H1 (cell line): ENCODE data around the gene MICA. TPM values are rescaled to one million over a fixed set of nuclear protein-coding genes. Genes with fewer than 3 reads are reported as not detected.

Source experiments
- CTCF ChIA-PET: fragments of 300-600 bp; sonication (Branson Sonifier 250); formaldehyde crosslinking; loops from one replicate; lab custom pipeline; 2021; ENCODE audit not compliant: partially characterized antibody; lab: Charles Lee
- POLR2A ChIA-PET: fragments of 300-600 bp; sonication (Branson Sonifier 250); formaldehyde crosslinking; loops from one replicate; lab custom pipeline; 2021; ENCODE audit warnings: inconsistent platforms; ENCODE audit not compliant: partially characterized antibody; lab: Charles Lee
- DNase-seq, 2 experiments: peaks; one replicate each; pipeline versions ENCODE4 v3.0.0 to v3.0.0-alpha.2; 2010 to 2022; ENCODE audit warnings: low spot score in 2 of 2, low read depth in 1 of 2, mixed read lengths in 1 of 2
- FAIRE-seq: peaks from 2 replicates; lab custom pipeline; 2011; peaks lifted over from hg19 to GRCh38; lab: Jason Lieb, UNC
- H2AFZ ChIP-seq: 2 replicates; pipeline ENCODE4 v1.8.1; 2012; ENCODE audit warnings: low read length, inconsistent platforms
- H2AK5ac ChIP-seq: 2 replicates; pipeline ENCODE4 v1.6.1; 2013; ENCODE audit warnings: low read depth, low read length
- H2BK120ac ChIP-seq: replicated peaks from 2 replicates; pipeline ENCODE3; 2013; ENCODE audit warnings: low read depth, low read length, inconsistent platforms
- H2BK12ac ChIP-seq: 2 replicates; pipeline ENCODE4 v1.6.1; 2013; ENCODE audit warnings: low read depth, low read length
- H2BK15ac ChIP-seq: 2 replicates; pipeline ENCODE4 v1.6.1; 2013; ENCODE audit warnings: low read length
- H2BK20ac ChIP-seq: 2 replicates; pipeline ENCODE4 v1.6.1; 2013; ENCODE audit warnings: low read length
- H2BK5ac ChIP-seq: 2 replicates; pipeline ENCODE4 v1.6.1; 2013; ENCODE audit warnings: low read depth, low read length
- H3K14ac ChIP-seq: 2 replicates; pipeline ENCODE4 v1.6.1; 2013; ENCODE audit warnings: inconsistent platforms; ENCODE audit not compliant: insufficient read length
- H3K18ac ChIP-seq: 2 replicates; pipeline ENCODE4 v1.6.1; 2013; ENCODE audit warnings: low read length; ENCODE audit errors: extremely low read depth
- H3K23ac ChIP-seq: 2 replicates; pipeline ENCODE4 v1.6.1; 2013; ENCODE audit warnings: inconsistent platforms; ENCODE audit not compliant: insufficient read length
- H3K23me2 ChIP-seq: 2 replicates; pipeline ENCODE4 v1.6.1; 2013; ENCODE audit warnings: low read depth, low read length
- H3K27ac ChIP-seq: 2 replicates; pipeline ENCODE4 v1.6.1; 2011; ENCODE audit warnings: low read depth, low read length, inconsistent platforms
- H3K27me3 ChIP-seq, 4 experiments: replicated peaks in 1 of 4; 1 replicate in 1 of 4; 2 replicates in 3 of 4; pipeline versions ENCODE4 v1.6.1 to v1.8.1; 2011 to 2013; ENCODE audit warnings: low read length in 3 of 4, mild to moderate bottlenecking in 3 of 4, inconsistent platforms in 2 of 4, mixed read lengths in 2 of 4, moderate library complexity in 1 of 4; ENCODE audit not compliant: control insufficient read depth in 3 of 4, insufficient read depth in 3 of 4; ENCODE audit errors: extremely low read depth in 1 of 4
- H3K36me3 ChIP-seq, 4 experiments: 2 replicates each; pipeline versions ENCODE4 v1.6.1 to v1.8.1; 2011 to 2013; ENCODE audit warnings: mild to moderate bottlenecking in 4 of 4, low read length in 3 of 4, moderate library complexity in 2 of 4, control low read depth in 1 of 4, inconsistent platforms in 1 of 4; ENCODE audit not compliant: insufficient read depth in 4 of 4, control insufficient read depth in 2 of 4
- H3K4ac ChIP-seq: replicated peaks from 2 replicates; pipeline ENCODE3; 2013; ENCODE audit warnings: low read length, low read depth, mixed read lengths, inconsistent platforms; ENCODE audit not compliant: insufficient read length
- H3K4me1 ChIP-seq, 4 experiments: replicated peaks in 1 of 4; 1 replicate in 1 of 4; 2 replicates in 3 of 4; pipeline versions ENCODE4 v1.6.1 to v1.8.1; 2011 to 2013; ENCODE audit warnings: low read length in 3 of 4, inconsistent platforms in 2 of 4, mixed read lengths in 1 of 4; ENCODE audit not compliant: insufficient read depth in 4 of 4, control insufficient read depth in 3 of 4
- H3K4me2 ChIP-seq, 2 experiments: 2 replicates each; pipeline versions ENCODE4 v1.6.1 to v1.8.1; 2011 to 2013; ENCODE audit warnings: low read depth in 2 of 2, low read length in 2 of 2, control low read depth in 1 of 2, inconsistent platforms in 1 of 2, mild to moderate bottlenecking in 1 of 2; ENCODE audit not compliant: insufficient read depth in 1 of 2
- H3K4me3 ChIP-seq, 4 experiments: fragments of 200-600, 300-600 bp in 1 of 4; sonication (generic), shearing (Covaris generic), sonication (Bioruptor Twin) in 1 of 4; 2 replicates each; pipeline versions ENCODE4 v1.5.1 to v1.8.1; 2011 to 2016; ENCODE audit warnings: low read length in 4 of 4, low read depth in 3 of 4, control low read depth in 2 of 4, inconsistent platforms in 2 of 4, mild to moderate bottlenecking in 2 of 4, mixed read lengths in 1 of 4, moderate library complexity in 1 of 4; ENCODE audit not compliant: insufficient read depth in 2 of 4; ENCODE audit errors: extremely low read depth in 1 of 4
- H3K56ac ChIP-seq: replicated peaks from 2 replicates; pipeline ENCODE3; 2013; ENCODE audit warnings: low read depth, mild to moderate bottlenecking, mixed read lengths, low read length, inconsistent platforms; ENCODE audit not compliant: insufficient read length
- H3K79me1 ChIP-seq: 2 replicates; pipeline ENCODE4 v1.6.1; 2013; ENCODE audit warnings: low read depth, low read length, control low read depth
- H3K79me2 ChIP-seq, 2 experiments: 2 replicates each; pipeline versions ENCODE4 v1.6.1 to v1.8.1; 2012 to 2013; ENCODE audit warnings: low read length in 2 of 2, mild to moderate bottlenecking in 2 of 2, inconsistent platforms in 1 of 2; ENCODE audit not compliant: insufficient read depth in 2 of 2, control insufficient read depth in 1 of 2
- H3K9ac ChIP-seq, 4 experiments: replicated peaks in 1 of 4; 1 replicate in 1 of 4; 2 replicates in 3 of 4; pipeline versions ENCODE4 v1.6.1 to v1.8.1; 2011 to 2013; ENCODE audit warnings: low read depth in 3 of 4, low read length in 3 of 4, control low read depth in 2 of 4, mild to moderate bottlenecking in 2 of 4, moderate library complexity in 2 of 4, inconsistent platforms in 1 of 4; ENCODE audit errors: extremely low read depth in 1 of 4
- H3K9me3 ChIP-seq, 2 experiments: 2 replicates each; pipeline versions ENCODE4 v1.6.1 to v1.8.1; 2012 to 2013; ENCODE audit warnings: mild to moderate bottlenecking in 2 of 2, moderate library complexity in 2 of 2, control low read depth in 1 of 2, inconsistent platforms in 1 of 2, low read depth in 1 of 2, low read length in 1 of 2, mixed read lengths in 1 of 2; ENCODE audit not compliant: insufficient read depth in 2 of 2
- H4K20me1 ChIP-seq, 2 experiments: replicated peaks in 1 of 2; 2 replicates each; pipeline versions ENCODE3 to v1.8.1; 2011 to 2013; ENCODE audit warnings: inconsistent platforms in 2 of 2, low read length in 2 of 2, mild to moderate bottlenecking in 1 of 2; ENCODE audit not compliant: insufficient read depth in 2 of 2, control insufficient read depth in 1 of 2
- H4K5ac ChIP-seq: 2 replicates; pipeline ENCODE4 v1.6.1; 2013; ENCODE audit warnings: low read length, low read depth, mixed read lengths, inconsistent platforms; ENCODE audit not compliant: insufficient read length
- H4K8ac ChIP-seq: 2 replicates; pipeline ENCODE4 v1.8.0; 2013; ENCODE audit warnings: mild to moderate bottlenecking, moderate library complexity, low read length, inconsistent platforms; ENCODE audit not compliant: insufficient read depth; ENCODE audit errors: extremely low read depth
- H4K91ac ChIP-seq: replicated peaks from 2 replicates; pipeline ENCODE3; 2013; ENCODE audit warnings: low read length, mixed read lengths, inconsistent platforms; ENCODE audit not compliant: insufficient read length
- CEBPB ChIP-seq: IDR thresholded peaks from 2 replicates; pipeline ENCODE4 v1.6.1; 2012; ENCODE audit warnings: low read depth, low read length
- HDAC6 ChIP-seq: IDR thresholded peaks from one replicate; pipeline ENCODE4 v1.7.1; 2012; ENCODE audit warnings: low read depth, mild to moderate bottlenecking, inconsistent platforms, low read length, moderate library complexity
- MAX ChIP-seq: IDR thresholded peaks from 2 replicates; pipeline ENCODE4 v1.6.1; 2012; ENCODE audit warnings: inconsistent platforms
- POLR2AphosphoS5 ChIP-seq: IDR thresholded peaks from 2 replicates; pipeline ENCODE4 v1.6.1; 2011; ENCODE audit warnings: low read depth, low read length
- RAD21 ChIP-seq, 2 experiments: IDR thresholded peaks in 1 of 2; conservative IDR thresholded peaks in 1 of 2; 2 replicates each; pipeline ENCODE4 v1.6.1; 2011; ENCODE audit warnings: low read depth in 2 of 2, low read length in 2 of 2, improper control_type of control experiment in 1 of 2, inconsistent platforms in 1 of 2, mild to moderate bottlenecking in 1 of 2, moderate library complexity in 1 of 2
- RFX5 ChIP-seq: IDR thresholded peaks from 2 replicates; pipeline ENCODE4 v1.6.1; 2011; ENCODE audit warnings: low read depth, low read length, improper control_type of control experiment, borderline replicate concordance
- RXRA ChIP-seq: IDR thresholded peaks from 2 replicates; pipeline ENCODE4 v1.6.1; 2011; ENCODE audit warnings: low read depth, mild to moderate bottlenecking, low read length, moderate library complexity; ENCODE audit not compliant: insufficient read depth
- SIN3A ChIP-seq, 2 experiments: IDR thresholded peaks in 1 of 2; conservative IDR thresholded peaks in 1 of 2; 2 replicates each; pipeline ENCODE4 v1.6.1; 2011 to 2012; ENCODE audit warnings: low read length in 2 of 2, improper control_type of control experiment in 1 of 2, low read depth in 1 of 2, mild to moderate bottlenecking in 1 of 2
- SIRT6 ChIP-seq: IDR thresholded peaks from one replicate; pipeline ENCODE4 v1.7.1; 2012; ENCODE audit warnings: low read length, inconsistent platforms
- SIX5 ChIP-seq: IDR thresholded peaks from 2 replicates; pipeline ENCODE4 v1.6.1; 2011; ENCODE audit warnings: mild to moderate bottlenecking, low read depth, low read length
- SRF ChIP-seq: IDR thresholded peaks from 2 replicates; pipeline ENCODE4 v1.6.1; 2011; ENCODE audit warnings: mild to moderate bottlenecking, low read depth, low read length, moderate library complexity
- TAF1 ChIP-seq: IDR thresholded peaks from 2 replicates; pipeline ENCODE4 v1.6.1; 2011; ENCODE audit warnings: mild to moderate bottlenecking, low read depth, low read length
- TCF12 ChIP-seq: IDR thresholded peaks from 2 replicates; pipeline ENCODE4 v1.6.1; 2011; ENCODE audit warnings: low read depth, mild to moderate bottlenecking, low read length
- YY1 ChIP-seq: IDR thresholded peaks from 2 replicates; pipeline ENCODE4 v1.6.1; 2011; ENCODE audit warnings: low read depth, mild to moderate bottlenecking, low read length
- WGBS, 2 experiments: shearing (Covaris generic) in 1 of 2; methylation state at CpG; one replicate each; pipeline versions ENCODE4 v1.1.6 to v1.1.7; 2013 to 2015; ENCODE audit warnings: low lambda C conversion rate in 2 of 2, mixed read lengths in 2 of 2, inconsistent platforms in 1 of 2, low coverage in 1 of 2, missing lambda C conversion rate in 1 of 2; ENCODE audit not compliant: insufficient replicate concordance in 2 of 2, insufficient coverage in 1 of 2, insufficient read length in 1 of 2; ENCODE audit errors: extremely low coverage in 1 of 2, missing lambda C conversion rate in 1 of 2; 5-methylcytosine and 5-hydroxymethylcytosine counted together
- polyA plus RNA-seq, 7 experiments: library from polyadenylated mRNA; depleted of rRNA in 3 of 7; stranded (reverse) in 5 of 7; unstranded in 2 of 7; fragments of >200 nt in 5 of 7; fragments of 200-250 nt in 2 of 7; gene quantifications; 1 replicate in 5 of 7; 2 replicates in 1 of 7; 4 replicates in 1 of 7; pipeline versions ENCODE4 v1.2.1 to v1.2.3, GENCODE V29; 2011 to 2013; ENCODE audit warnings: missing spikeins in 2 of 7, mixed read lengths in 2 of 7
- total RNA-seq: library from RNA; stranded (reverse); fragmentation: NEBNext Ultra II Directional; extraction: Animal tissue kit (Norgen Biotek cat#: 25700); gene quantifications from 2 replicates; pipeline ENCODE4 v1.2.1, GENCODE V29; 2021

The MICA gene
- total and polyA plus RNA-seq, 2 of the 8 experiments (the other 6 are each of a cell fraction or from before 2014, with no cell fraction given), result 12.5 to 16.3 TPM

DNA sequence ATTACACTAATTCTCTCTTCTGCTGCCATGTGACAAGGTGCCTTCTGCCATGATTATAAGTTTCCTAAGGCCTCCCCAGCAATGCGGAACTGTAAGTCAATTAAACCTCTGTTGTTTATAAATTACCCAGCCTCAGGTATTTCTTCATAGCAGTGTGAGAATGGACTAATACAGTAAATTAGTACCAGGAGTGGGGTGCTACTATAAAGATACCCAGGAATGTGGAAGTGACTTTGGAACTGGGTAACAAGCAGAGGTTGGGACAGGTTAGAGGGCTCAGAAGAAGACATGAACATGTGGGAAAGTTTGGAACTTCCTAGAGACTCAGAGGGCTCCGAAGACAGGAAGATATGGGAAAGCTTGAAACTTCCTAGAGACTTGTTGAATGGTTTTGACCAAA, 34.8 kb downstream of the MICA start:
- no peak overlapping the region for H2BK120ac ChIP-seq
- no peak overlapping the region for H2AK5ac ChIP-seq
- H3K9me3 ChIP-seq, result peaks cover 13 to 16% of the 10 kb centered on the region in 2 experiments
- DNase-seq, result no peak
- no peak for FAIRE-seq
- no peak overlapping the region for H2BK20ac ChIP-seq
- ChIA-PET POLR2A (no interaction called here), CTCF (interaction anchor here (1.6 to 1.7 kb wide), 2 partner anchors 23 to 37 kb away, joined by 4 to 6 read pairs; no protein-coding TSS in a partner anchor)
- no peak overlapping the region for H2BK5ac ChIP-seq
- peaks cover 0 to 8% (median 0%) of the 10 kb centered on the region in 4 experiments; a peak in 3 of 7 replicates for H3K27me3 ChIP-seq
- no peak overlapping the region for H4K8ac ChIP-seq
- H4K91ac ChIP-seq, result no peak overlapping the region
- no peaks in the 10 kb centered on the region; the same call in 1 of the 2 replicates for H3K23me2 ChIP-seq
- no peaks in the 10 kb centered on the region for H4K20me1 ChIP-seq
- H3K14ac ChIP-seq, result no peak overlapping the region
- no peak overlapping the region for H3K18ac ChIP-seq
- no peak overlapping the region for H2BK12ac ChIP-seq
- no peak overlapping the region for H3K4ac ChIP-seq
- H3K4me1 ChIP-seq, result peaks cover 0 to 8% (median 0%) of the 10 kb centered on the region in 4 experiments; a peak in 3 of 7 replicates
- H2AFZ ChIP-seq, result no peak overlapping the region
- no peak overlapping the region for H3K4me2 ChIP-seq
- H4K5ac ChIP-seq, result no peak overlapping the region
- H3K79me1 ChIP-seq, result no peaks in the 10 kb centered on the region
- no peak overlapping the region for H2BK15ac ChIP-seq
- H3K36me3 ChIP-seq, result no peaks in the 10 kb centered on the region
- H3K79me2 ChIP-seq, result no peaks in the 10 kb centered on the region
- WGBS, 2 experiments, result 55% methylated on average over 2 of the region's 2 CpGs; no CpG with 5 or more reads in 1 of the 2 experiments
- no peak overlapping the region for H3K9ac ChIP-seq
- no peak overlapping the region for H3K23ac ChIP-seq
- no peak overlapping the region for H3K4me3 ChIP-seq
- TF ChIP-seq SRF, result no peak
- no peak for TF ChIP-seq RXRA
- no peak for TF ChIP-seq RFX5
- TF ChIP-seq TCF12, result no peak
- no peak for TF ChIP-seq POLR2AphosphoS5
- no peak for TF ChIP-seq YY1
- TF ChIP-seq SIX5, result no peak
- TF ChIP-seq SIRT6, result no peak
- TF ChIP-seq TAF1, result no peak
- TF ChIP-seq SIN3A (conservative IDR thresholded peaks at IDR 0.05 in 1 of 2, IDR thresholded peaks at IDR 0.05 in 1 of 2; ENCODE audit: low read depth in 1 of 2, low read length in 2 of 2), result no peak
- TF ChIP-seq RAD21 (IDR thresholded peaks at IDR 0.05 in 1 of 2, conservative IDR thresholded peaks at IDR 0.05 in 1 of 2; ENCODE audit: low read depth in 2 of 2, low read length in 2 of 2), result no peak
- TF ChIP-seq HDAC6, result no peak
- no peak for TF ChIP-seq CEBPB
- TF ChIP-seq MAX, result no peak
- no peak overlapping the region for H3K56ac ChIP-seq
- H3K27ac ChIP-seq, result no peak overlapping the region
